A673 (cell line): ENCODE measurements around the gene DOCK10. TPM values are rescaled to one million over a fixed set of nuclear protein-coding genes. Genes with fewer than 3 reads are reported as not detected.

Source experiments
- BruUV-seq: library from RNA; stranded (reverse); fragments of 400-500 nt; replicated peaks from 2 replicates; lab custom pipeline; 2021; lab: Mats Ljungman, UMichigan
- CTCF ChIA-PET: fragments of 300-600 bp; sonication (Branson Sonifier 250); formaldehyde crosslinking; loops from one replicate; lab custom pipeline; 2022; ENCODE audit warnings: antibody characterized with exemption; lab: Charles Lee
- POLR2A ChIA-PET: fragments of 300-600 bp; sonication (Branson Sonifier 250); formaldehyde crosslinking; loops from one replicate; lab custom pipeline; 2022; ENCODE audit warnings: antibody characterized with exemption; ENCODE audit not compliant: low non-redundant PET; lab: Charles Lee
- DNase-seq: peaks from one replicate; pipeline ENCODE4 v3.0.0-alpha.2; 2015; ENCODE audit warnings: low spot score
- H3K27ac ChIP-seq: fragments of 200-600 bp; sonication (generic); 2 replicates; pipeline ENCODE4 v1.5.1; 2016; ENCODE audit warnings: mixed run types, low read depth, mild to moderate bottlenecking, mixed read lengths, antibody characterized with exemption, low read length; ENCODE audit not compliant: poor library complexity, severe bottlenecking
- H3K27me3 ChIP-seq: fragments of 200-600 bp; sonication (generic); replicated peaks from 2 replicates; pipeline ENCODE4 v1.6.1; 2017; ENCODE audit warnings: mixed run types, low read depth, mild to moderate bottlenecking, mixed read lengths, antibody characterized with exemption, low read length; ENCODE audit not compliant: insufficient read depth, poor library complexity
- H3K36me3 ChIP-seq: fragments of 200-600 bp; sonication (generic); 2 replicates; pipeline ENCODE4 v1.6.1; 2016; ENCODE audit warnings: mixed run types, mild to moderate bottlenecking, mixed read lengths, antibody characterized with exemption, low read length; ENCODE audit not compliant: insufficient read depth, poor library complexity, severe bottlenecking
- H3K4me1 ChIP-seq: fragments of 200-600 bp; sonication (generic); 2 replicates; pipeline ENCODE4 v1.6.1; 2017; ENCODE audit warnings: mixed run types, mild to moderate bottlenecking, mixed read lengths, antibody characterized with exemption, low read length; ENCODE audit not compliant: insufficient read depth, poor library complexity, severe bottlenecking
- H3K4me3 ChIP-seq: fragments of 200-600 bp; sonication (generic); 2 replicates; pipeline ENCODE4 v1.5.1; 2016; ENCODE audit warnings: low read depth, mixed run types, mild to moderate bottlenecking, mixed read lengths, low read length; ENCODE audit not compliant: poor library complexity, severe bottlenecking
- H3K9me3 ChIP-seq: fragments of 200-600 bp; sonication (generic); 2 replicates; pipeline ENCODE4 v1.6.1; 2016; ENCODE audit warnings: mixed run types, low read depth, mild to moderate bottlenecking, mixed read lengths, antibody characterized with exemption, low read length; ENCODE audit not compliant: poor library complexity, severe bottlenecking
- CTCF ChIP-seq: fragments of 300-800, 200-600 bp; sonication (generic); conservative IDR thresholded peaks from 2 replicates; pipeline ENCODE4 v1.5.1; 2017; ENCODE audit warnings: low read depth, mild to moderate bottlenecking, antibody characterized with exemption, low read length, moderate library complexity, mixed read lengths
- EZH2 ChIP-seq: fragments of 200-600 bp; sonication (generic); IDR thresholded peaks from 2 replicates; pipeline ENCODE4 v1.6.1; 2017; ENCODE audit warnings: borderline replicate concordance, low read depth, mild to moderate bottlenecking, mixed read lengths, antibody characterized with exemption, low read length; ENCODE audit not compliant: poor library complexity, severe bottlenecking
- intact Hi-C: fragments of 100-400 bp; cut with micrococcal nuclease; formaldehyde crosslinking; loops from one replicate; pipeline ENCODE4 v1.10.0; 2022; ENCODE audit not compliant: unreplicated experiment
- total RNA-seq: library from RNA; stranded (reverse); gene quantifications from 2 replicates; pipeline ENCODE4 v1.2.3, GENCODE V29; 2021

DOCK10 gene
- total RNA-seq, 1 experiment from 2014 or later: 5.1 TPM

GRCh38 chr2:224724331-224724730, 317.9 kb downstream of the DOCK10 start:
- ChIA-PET CTCF (no interaction called here), POLR2A (no interaction called here)
- Histone ChIP-seq H3K27ac (no peak overlapping the region), H3K27me3 (no peaks in the 10 kb centered on the region), H3K36me3 (no peaks in the 10 kb centered on the region), H3K4me1 (no peaks in the 10 kb centered on the region), H3K4me3 (no peak overlapping the region), H3K9me3 (no peaks in the 10 kb centered on the region)
- TF ChIP-seq EZH2 (no peak), CTCF (no peak)
- BruUV-seq: no TSS peak
- no peak for DNase-seq
- intact Hi-C loops: no loop called here

DNA sequence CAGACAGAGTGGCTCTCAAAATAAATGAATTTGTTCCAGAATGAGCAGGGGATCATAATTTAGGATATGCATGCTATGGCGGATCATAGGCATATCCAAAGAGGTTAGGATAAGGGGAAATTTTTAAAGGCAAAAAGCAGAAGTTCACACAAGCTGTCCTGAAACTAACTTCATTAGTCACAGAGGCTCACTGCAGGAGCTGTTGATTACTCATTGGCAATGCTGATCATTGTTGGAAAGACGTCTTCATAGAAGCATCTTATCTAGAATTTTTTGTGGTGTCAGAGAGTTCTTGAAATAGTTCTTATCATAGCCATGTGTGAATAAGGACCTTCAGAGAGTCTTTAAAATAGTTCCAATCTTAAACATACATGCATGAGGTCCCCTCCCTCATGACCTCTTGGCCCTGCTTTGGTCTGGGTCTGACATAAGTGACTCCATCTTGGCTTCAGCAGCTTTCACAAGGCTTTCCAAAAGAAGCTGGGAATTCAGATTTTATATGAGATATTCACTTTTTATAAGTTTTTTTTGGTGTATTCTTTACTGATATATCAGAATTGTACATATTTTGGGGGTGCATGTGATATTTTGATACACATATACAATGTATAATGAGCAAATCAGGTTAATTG, 318.6 kb downstream of the DOCK10 start:
- ChIA-PET POLR2A (no interaction called here), CTCF (no interaction called here)
- Histone ChIP-seq H3K4me3 (no peak overlapping the region), H3K36me3 (no peaks in the 10 kb centered on the region), H3K4me1 (no peaks in the 10 kb centered on the region), H3K9me3 (no peaks in the 10 kb centered on the region), H3K27me3 (no peaks in the 10 kb centered on the region), H3K27ac (no peak overlapping the region)
- intact Hi-C loops: no loop called here
- no TSS peak for BruUV-seq
- TF ChIP-seq EZH2 (no peak), CTCF (no peak)
- DNase-seq: no peak

DNA sequence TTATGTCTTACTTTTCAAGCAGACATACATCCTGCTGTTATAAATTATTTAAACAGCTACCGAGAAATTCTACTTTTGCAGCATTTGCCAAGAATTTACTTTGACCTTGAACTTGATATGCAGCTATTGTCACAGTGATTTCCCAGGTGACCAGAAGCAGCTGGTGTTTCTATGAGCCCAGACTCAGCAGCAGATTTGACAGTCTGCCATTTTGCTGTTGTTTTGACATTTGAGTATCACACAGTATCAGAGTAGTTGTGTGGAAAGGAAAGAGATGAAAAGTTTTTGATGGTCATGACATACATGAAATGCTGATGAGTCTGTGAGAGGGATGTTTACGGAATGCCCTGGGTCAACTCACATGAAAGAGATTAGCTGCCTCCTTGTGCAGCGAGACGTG, 319.5 kb downstream of the DOCK10 start:
- no peak for TF ChIP-seq EZH2
- TF ChIP-seq CTCF: no peak
- ChIA-PET CTCF (no interaction called here), POLR2A (no interaction called here)
- BruUV-seq: no TSS peak
- intact Hi-C loops: no loop called here
- no peaks in the 10 kb centered on the region for H3K27me3 ChIP-seq
- no peak overlapping the region for H3K4me3 ChIP-seq
- H3K27ac ChIP-seq: no peak overlapping the region
- H3K36me3 ChIP-seq: no peaks in the 10 kb centered on the region
- H3K4me1 ChIP-seq: no peaks in the 10 kb centered on the region
- no peak for DNase-seq
- H3K9me3 ChIP-seq: no peaks in the 10 kb centered on the region
